HL-60/S4 treated with phorbol 12-myristate 13-acetate at 8.2 ng/mL for 4 days and 3 days (cell line): ENCODE measurements around the gene CPM.
"Not testable (repeated sequence)": the region's sequence is repeated elsewhere in the genome, so short reads cannot be mapped to it uniquely, and the experiment has no call there.

Source experiments
- in situ Hi-C: fragments of 300-500 bp; cut with MboI; formaldehyde crosslinking; loops from 2 replicates; pipeline ENCODE4 v1.15.0; 2022; ENCODE audit warnings: low sequenced_read_pairs

Gene CPM

DNA sequence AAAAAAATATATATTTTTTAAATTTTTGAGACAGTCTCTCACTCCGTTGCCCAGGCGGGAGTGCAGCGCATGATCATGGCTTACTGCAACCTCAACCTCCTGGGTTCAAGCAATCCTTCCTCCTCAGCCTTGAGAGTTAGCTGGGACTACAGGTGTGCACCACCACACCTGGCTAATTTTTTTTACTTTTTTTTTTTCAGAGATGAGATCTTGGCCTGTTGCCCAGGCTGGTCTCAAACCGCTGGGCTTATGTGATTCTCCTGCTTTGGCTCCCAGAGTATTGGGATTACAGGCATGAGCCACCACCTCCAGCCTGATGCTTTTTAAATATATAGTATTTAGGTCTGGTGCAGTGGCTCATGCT, 100.5 kb downstream of the CPM start:
- in situ Hi-C loops = no loop called here

DNA sequence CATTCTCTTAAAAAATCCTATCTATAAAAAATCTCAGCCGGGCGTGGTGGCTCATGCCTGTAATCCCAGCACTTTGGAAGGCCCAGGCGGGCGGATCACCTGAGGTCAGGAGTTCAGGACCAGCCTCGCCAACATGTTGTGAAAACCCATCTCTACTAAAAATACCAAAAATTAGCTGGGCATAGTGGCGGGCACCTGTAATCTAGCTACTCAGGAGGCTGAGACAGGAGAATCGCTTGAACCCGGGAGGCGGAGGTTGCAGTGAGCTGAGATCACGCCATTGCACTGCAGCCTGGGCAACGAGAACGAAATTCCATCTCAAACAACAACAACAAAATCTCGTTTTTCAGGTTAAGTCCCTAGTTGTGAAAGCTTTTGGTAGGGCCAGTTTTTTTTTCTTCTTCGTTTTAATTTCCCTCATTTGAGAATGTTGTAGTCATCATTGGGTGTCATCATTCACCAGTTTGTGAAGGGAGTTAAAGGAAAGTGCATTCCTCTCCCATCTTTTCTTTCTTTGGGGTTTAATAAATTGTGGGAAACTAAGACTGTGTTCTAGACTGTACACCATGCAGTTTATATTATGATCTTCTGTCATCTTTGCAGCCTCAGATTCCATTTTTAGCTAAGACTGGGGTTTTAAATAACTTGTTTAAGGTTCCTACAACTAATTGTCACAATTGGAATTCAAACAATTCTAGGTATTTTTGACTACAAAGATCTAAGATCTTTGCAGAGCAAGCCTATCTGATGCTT, 101.0 kb downstream of the CPM start:
- in situ Hi-C loops = no loop called here

DNA sequence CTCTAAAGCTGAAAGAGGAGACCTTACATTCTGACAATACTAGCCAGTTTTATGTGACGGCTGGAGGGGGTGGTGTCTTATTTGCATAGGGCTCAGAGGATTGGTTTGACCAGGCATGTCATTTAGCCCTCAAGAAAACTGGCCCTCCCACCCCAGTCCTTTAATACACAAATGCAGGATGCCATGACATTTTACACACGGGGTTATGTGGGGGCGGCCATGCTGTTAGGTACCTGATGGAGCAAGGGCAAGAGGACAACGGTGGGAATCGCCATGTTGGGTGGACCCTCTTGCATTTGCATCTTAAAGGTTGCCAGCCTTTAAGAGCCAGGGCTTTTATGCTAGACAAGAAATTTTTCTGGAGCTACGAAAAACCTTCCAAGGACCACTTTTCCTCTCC, 101.7 kb downstream of the CPM start:
- in situ Hi-C loops = no loop called here

DNA sequence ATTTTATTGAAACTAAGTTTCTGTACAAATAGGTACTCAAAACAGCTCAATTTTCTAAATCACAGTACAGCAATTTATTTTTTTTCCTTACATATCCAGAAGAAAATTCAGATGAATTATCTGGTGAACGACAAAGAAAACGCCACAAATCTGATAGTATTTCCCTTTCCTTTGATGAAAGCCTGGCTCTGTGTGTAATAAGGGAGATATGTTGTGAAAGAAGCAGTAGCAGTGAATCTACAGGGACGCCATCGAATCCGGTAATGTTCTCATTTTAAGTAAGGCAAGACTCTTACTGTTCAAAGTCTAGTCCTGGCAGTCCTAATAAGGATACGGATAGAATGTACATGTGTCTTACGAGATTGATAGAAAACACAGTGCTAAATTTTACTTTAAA, 104.3 kb downstream of the CPM start:
- in situ Hi-C loops = no loop called here

DNA sequence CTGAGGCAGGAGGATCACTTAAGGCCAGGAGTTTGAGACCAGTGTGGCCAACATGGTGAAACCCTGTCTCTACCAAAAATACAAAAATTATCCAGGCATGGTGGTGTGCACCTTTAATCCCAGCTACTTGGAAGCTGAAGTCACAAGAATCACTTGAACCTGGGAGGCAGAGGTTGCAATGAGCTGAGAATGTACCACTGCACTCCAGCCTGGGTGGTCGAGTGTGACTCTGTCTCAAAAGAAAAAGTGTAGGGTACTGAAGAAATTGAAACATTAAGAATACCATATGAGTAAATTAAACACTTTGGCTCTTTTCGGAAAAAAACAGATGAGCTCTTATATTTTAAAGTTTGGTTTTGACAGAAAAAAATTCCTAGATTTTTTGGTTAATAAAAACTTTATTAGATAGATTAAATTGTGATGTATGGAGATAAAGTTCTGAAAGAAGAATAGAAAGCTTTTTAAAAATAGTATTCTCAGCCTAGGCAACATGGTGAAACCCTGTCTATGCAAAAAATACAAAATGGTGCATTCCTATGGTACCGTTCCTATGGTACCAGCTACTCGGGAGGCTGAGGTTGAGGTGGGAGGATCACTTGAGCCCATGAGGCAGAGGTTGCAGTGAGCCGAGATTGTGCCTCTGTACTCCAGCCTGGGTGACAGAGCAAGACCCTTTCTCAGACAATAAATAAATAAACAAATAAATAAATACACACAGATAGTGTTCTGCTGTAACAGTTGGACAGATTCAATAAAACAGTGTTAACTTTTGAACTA, 104.9 kb downstream of the CPM start:
- in situ Hi-C loops = no loop called here

DNA sequence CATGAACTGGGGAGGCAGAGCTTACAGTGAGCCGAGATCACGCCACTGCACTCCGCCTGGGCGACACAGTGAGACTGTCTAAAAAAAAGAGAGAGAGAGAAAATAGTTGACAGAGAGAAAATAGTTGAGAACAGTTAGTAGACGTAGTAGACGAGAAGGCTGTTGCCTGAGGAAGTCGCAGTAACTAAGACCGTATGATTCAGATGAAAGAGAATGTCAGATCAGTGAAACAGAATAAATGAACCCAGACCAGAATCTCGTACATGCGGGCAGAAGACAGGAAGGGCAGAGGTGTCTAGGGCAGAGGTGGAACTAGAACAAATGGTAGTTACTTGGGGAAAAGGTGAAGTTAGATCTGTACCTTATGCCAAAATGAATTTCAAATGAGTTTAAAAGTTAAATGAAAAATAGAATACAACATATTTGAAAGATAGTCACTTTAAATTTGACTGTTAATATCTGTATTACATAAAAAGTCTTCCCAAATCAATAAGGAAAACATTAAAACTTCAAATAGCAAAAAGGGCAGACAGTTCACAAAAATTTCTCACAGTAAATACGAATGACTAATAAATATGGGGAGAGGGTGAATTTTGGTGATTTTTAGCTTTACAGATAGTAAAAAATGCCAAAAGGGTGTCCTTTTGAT, 107.3 kb downstream of the CPM start:
- in situ Hi-C loops = no loop called here

DNA sequence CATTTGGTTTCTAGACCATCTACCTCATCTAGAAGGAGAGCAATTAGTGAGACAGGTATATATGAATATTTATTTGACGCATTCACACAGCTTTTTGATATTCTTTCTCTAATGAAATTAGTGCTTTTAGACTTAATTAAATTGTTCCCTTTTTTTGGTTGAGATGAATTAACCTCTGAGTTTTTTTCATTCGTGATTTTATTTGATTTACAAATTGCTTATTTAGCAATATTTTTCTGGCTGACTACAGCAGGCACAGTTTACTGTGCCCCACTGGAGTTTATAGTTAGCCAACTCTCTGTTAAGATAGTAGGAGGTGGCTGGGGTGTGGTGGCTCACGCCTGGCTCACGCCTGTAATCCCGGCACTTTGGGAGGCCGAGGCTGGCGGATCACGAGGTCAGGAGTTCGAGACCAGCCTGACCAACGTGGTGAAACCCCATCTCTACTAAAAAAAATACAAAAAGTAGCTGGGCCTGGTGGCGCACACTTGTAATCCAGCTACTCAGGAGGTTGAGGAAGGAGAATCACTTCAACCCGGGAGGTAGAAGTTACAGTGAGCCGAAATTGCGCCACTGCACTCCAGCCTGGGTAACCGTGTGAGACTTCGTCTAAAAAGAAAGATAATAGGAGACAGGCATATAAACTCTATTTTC, 108.2 kb downstream of the CPM start:
- in situ Hi-C loops = no loop called here

DNA sequence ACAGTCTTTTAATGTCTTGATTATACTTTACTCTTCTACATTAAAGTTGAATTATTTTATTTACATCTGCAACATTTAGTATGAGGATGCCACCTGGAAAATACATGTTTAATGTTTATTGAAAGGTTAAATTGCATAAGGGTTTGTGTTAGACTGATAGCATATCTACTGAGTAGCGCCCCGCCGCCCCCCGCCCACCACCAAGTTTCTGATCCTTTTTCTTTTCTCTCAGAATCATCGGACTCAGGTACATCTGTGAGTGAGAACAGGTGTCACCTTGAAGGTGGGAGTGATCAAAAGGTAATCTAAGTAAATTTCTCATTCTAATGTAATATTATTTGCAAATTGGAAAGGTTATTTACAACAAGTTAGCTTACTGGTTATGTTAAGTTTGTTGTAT, 108.8 kb downstream of the CPM start:
- in situ Hi-C loops = no loop called here

DNA sequence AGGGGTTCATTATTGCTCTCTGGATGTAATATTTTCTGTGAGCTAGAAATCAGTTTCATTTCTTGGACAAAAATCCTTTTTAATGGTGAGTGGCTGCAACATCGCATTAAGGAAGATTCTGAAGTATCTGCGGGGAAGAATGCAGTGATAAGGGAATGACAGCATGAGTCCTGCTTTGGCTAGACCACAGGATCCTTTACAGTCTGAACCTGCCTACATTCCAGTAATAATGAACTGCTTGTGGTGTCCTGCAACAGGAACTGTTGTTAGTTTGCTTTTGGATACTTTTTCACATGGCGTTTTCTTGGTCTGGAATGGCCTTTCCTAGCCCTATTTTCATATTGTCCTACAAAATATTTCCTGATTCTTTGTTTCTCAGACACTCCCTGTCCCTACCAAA, 109.3 kb downstream of the CPM start:
- in situ Hi-C loops = no loop called here

DNA sequence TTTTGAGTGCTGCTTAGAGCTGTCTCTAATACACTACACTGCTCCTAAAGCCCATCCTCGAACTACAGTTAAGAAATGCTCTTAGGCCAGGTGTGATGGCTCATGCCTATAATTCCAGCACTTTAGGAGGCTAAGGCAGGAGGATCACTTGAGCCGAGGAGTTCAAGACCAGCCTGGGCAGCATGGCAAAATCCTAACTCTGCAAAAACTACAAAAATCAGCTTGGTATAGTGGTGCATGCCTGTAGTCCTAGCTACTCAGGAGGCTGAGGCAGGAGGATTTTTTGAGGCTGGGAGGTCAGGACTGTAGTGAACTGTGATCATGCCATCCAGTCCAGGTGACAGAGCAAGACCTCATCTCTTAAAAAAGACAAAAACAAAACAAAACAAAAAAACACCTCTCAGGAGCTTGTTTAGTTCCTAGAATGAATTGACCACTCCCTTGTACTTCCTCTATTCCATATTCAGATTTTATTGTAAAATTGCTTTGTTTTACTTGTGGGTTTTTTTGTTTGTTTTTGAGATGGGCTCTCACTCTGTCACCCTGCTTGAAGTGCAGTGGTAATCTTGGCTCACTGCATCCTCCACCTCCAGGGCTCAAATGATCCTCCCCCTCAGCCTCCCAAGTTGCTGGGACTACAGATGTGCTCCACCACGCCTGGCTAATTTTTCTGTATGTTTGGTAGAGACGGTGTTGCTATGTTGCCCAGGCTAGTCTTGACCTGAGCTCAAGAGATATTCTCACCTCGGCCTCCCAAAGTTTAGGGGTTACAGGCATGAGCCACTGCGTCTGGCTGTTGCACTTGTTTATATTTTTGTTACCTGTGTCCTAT, 111.4 kb downstream of the CPM start:
- in situ Hi-C loops = no loop called here

DNA sequence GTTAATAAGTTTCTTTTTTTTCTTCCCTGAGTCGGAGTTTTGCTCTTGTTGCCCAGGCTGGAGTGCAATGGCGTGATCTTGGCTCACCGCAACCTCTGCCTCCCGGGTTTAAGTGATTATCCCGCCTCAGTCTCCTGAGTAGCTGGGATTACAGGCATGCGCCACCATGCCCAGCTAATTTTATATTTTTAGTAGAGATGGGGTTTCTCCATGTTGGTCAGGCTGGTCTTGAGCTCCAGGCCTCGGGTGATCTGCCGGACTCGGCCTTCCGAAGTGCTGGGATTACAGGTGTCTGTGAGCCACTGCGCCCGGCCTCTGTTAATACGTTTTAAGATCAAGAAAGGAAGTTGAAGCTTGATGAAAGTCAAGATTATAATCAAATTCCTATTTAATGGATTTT, 113.5 kb downstream of the CPM start:
- in situ Hi-C loops = not testable (repeated sequence)

DNA sequence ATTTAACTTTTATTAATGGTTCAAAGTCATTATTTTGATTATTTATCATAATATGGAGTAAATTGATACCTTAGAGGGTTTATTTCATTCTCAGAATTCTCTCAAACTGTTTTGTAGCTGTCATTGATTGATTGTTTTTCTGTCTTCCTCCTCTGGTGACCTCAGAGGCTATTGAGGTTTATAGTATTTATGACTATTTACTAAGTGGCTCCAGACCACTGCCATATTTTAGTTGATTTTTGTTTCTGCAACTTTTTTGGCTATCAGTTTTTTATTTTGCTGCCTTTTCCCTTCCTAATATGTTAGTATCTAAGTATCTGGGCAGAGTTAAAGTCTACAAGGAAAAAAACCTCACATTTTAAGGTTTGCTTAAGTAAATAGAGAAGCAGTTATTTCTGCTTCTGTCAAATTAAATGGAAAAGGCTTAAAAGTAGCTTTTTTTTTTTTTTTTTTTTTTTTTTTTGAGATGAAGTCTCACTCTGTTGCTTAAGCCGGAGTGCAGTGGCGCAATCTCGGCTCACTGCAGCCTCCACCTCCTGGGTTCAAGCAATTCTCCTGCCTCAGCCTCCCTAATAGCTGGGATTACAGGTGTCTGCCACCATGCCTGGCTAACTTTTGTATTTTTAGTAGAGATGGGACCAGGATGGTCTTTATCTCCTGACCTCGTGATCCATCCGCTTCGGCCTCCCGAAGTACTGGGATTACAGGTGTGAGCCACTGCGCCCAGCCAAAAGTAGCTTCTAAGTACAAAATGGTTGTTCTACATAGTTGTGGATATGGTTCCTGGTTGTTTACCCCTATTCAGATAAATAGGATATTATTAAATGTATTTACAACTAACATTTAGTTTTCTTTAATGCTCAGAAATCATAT, 116.8 kb downstream of the CPM start:
- in situ Hi-C loops = no loop called here

DNA sequence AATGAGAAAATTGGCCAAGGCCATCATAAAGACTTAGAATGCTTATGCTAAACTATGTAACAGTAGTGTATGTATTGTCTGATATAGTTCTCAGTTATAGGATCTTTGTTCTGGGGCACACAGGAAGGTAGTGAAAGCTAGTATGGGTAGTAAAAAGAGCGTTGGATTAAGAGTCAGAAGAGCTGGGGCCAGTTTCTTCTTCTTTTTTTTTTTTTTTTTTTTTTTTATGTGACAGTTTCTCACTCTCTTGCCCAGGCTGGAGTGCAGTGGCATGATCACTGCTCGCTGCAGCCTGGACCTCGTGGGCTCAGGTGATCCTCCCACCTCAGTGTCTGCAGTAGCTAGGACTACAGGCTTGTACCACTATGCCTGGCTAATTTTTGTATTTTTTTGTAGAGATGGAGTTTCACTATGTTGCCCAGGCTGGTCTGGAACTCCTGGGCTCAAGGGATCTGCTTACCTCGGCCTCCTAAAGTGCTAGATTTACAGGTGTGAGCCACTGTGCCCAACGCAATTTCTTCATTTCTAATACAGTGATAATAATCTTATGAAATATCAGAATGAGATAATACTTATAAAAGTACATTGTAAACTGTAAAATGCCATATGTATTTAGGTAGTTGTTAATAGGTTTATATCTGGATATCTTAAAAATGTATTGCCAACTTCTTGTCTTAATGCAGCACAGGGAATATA, 117.6 kb downstream of the CPM start:
- in situ Hi-C loops = no loop called here

DNA sequence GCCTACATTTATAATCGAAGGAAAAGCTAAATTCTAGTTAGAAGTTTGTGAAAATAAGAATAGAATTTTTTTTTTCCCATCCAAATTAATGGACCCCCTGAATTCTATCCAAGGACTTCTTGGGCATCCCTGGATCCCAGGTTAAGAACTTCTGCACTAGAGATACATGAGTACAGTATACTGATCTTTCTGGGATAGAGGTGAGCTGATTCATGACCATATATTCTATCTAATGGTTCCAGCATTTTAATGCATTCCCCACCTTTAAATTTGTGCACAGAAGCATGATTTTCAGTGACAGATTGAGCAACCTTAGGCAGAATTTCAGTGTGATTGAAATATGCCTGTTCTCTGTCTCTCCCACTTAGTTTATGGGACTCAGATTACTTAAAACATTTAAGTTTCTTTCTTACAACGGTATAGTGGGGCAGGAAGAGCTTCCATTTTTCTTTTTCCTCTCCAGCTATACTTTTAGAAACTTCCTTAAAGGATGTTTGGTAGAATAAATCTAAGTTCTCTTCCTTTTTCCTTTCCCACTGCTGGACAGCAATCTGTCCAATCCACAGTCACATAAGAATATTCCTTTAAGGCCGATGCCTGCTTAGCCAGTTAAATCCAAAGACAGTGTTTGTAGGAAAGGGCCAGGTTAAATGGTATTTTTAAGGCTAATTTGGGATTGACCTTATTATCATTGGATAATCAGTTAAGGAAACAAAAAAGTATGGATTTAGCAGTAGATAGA, 118.3 kb downstream of the CPM start:
- in situ Hi-C loops = no loop called here

DNA sequence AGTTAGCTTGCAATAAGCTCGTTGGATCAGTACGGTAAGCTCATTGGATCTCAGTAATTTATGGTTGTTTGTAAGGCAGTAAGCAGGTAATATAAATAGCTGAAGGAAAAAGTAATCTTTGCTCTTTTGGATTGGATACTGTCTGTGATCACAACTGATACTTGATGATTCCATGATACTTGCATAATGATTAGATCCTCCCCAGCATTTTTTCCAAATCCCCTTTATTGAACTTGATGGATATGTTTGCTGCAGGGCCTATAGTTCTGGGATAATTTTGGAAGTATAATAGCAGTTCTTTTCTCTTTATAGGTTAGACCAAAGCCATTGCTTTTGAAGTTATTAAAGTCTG, 119.8 kb downstream of the CPM start:
- in situ Hi-C loops = no loop called here

DNA sequence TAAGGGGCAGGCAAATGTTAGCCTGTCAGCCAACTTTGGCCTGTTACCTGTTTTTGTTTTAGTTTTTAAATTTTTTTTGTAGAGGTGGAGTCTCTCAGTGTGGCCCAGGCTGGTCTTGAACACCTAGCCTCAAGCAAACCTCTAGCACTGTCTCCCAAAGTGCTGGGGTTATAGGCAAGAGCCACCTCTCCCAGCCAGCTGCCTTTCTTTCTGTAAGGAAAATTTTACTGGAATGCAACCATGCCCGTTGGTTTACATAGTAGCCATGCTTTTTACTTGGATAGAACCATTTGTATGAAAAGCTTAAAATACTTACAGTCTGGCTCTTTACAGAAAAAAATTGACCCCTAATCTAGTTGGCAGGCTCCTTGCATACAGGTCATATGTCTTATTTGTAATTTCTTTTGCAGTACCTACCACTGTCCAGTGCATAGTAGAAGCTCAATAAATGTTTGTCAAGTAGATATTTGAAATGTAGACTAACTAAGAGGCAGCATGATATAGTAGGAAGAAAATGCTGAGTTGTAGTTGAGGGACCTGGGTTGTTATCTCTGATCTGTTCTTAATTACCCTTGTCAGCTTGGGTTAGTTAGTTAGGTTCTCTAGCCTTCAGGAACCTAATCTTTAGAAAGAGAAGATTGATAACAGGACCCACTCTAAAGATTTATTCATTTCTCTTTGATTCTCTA, 120.3 kb downstream of the CPM start:
- in situ Hi-C loops = no loop called here

DNA sequence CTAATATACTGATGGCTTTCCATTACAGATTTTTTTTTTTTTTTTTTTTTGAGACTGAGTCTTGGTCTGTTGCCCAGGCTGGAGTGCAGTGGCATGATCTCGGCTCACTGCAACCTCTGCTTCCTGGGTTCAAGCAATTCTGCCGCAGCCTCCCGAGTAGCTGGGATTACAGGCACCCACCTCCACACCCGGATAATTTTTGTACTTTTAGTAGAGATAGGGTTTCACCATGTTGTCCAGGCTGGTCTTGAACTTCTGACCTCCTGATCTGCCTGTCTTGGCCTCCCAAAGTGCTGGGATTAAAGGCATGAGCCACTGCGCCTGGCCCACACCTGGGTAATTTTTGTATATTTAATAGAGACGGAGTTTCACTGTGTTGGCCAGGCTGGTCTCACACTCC, 121.4 kb downstream of the CPM start:
- in situ Hi-C loops = not testable (repeated sequence)

DNA sequence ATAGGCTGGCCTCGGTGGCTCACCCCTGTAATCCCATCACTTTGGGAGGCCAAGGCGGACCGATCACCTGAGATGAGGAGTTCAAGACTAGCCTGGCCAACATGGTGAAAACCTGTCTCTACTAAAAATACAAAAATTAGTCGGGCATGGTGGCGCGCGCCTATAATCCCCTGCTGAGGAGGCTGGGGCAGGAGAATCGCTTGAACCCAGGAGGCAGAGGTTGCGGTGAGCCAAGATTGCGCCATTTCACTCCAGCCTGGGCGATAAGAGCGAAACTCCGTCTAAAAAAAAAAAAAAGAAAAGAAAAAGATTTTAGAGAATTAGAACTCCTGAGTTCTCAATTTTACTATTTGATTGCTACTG, 123.0 kb downstream of the CPM start:
- in situ Hi-C loops = not testable (repeated sequence)
